ENCODE results near the gene C4BPA. TPM values are rescaled to one million over a fixed set of nuclear protein-coding genes. Genes with fewer than 3 reads are reported as not detected.

Gene C4BPA
- total RNA-seq, 1 donor from 2014 or later, result not detected

- DNase-seq (no peak), ATAC-seq (ENCODE audit: low read depth) (no peak)
- ChIA-PET CTCF (interaction anchor here (8.4 to 14.6 kb wide), 2 partner anchors 320 to 414 kb away, joined by 146 to 174 read pairs; partner anchors contain the start of gene CR1), POLR2A (no interaction called here)
- TF ChIP-seq CTCF (IDR thresholded peaks at IDR 0.05), result no peak
- peaks cover 9% of the 10 kb centered on the region for H3K4me1 Mint-ChIP-seq
- no peaks in the 10 kb centered on the region for H3K36me3 Mint-ChIP-seq (ENCODE audit: low read depth)
- intact Hi-C loops (cut with micrococcal nuclease), result loop anchor here (2.0 kb wide), 1 partner anchor 235 kb away; the partner anchor contains the start of gene CD55
- H3K9me3 Mint-ChIP-seq, result no peaks in the 10 kb centered on the region
- no peak overlapping the region for H3K4me3 Mint-ChIP-seq
- peaks cover 2% of the 10 kb centered on the region for H3K27me3 Mint-ChIP-seq
- no peak overlapping the region for H3K27ac Mint-ChIP-seq
Observed at GRCh38 chr1:207085887-207086286, 18.1 kb upstream of the C4BPA start.

GRCh38 chr1:207088161-207088560, 15.9 kb upstream of the C4BPA start:
- ATAC-seq (ENCODE audit: low read depth), result no peak
- ChIA-PET CTCF (interaction anchor here (1.8 to 3.2 kb wide), 2 partner anchors 9 to 317 kb away, joined by 7 to 12 read pairs; no protein-coding TSS in a partner anchor), POLR2A (interaction anchor here (2.1 kb wide), 1 partner anchor 408 kb away, joined by 7 read pairs; the partner anchor contains the start of gene CR1)
- no peak overlapping the region for H3K27ac Mint-ChIP-seq
- no peak for TF ChIP-seq CTCF (IDR thresholded peaks at IDR 0.05)
- DNase-seq, result no peak
- intact Hi-C loops (cut with micrococcal nuclease), result no loop called here
- H3K27me3 Mint-ChIP-seq, result peaks cover 2% of the 10 kb centered on the region
- H3K36me3 Mint-ChIP-seq (ENCODE audit: low read depth), result no peaks in the 10 kb centered on the region
- H3K4me1 Mint-ChIP-seq, result peaks cover 9% of the 10 kb centered on the region
- H3K9me3 Mint-ChIP-seq, result no peaks in the 10 kb centered on the region
- H3K4me3 Mint-ChIP-seq, result no peak overlapping the region

- peak within 1 kb of the TSS; percentile 31 for H3K27ac Mint-ChIP-seq
- CTCF ChIA-PET, result interaction anchor here (0.5 to 3.2 kb wide), 5 partner anchors 9 to 410 kb away, joined by 3 to 12 read pairs (median 4); partner anchors contain the start of gene PFKFB2
- H3K9me3 Mint-ChIP-seq, result no peaks in the 10 kb centered on the region
- no peak for DNase-seq
- H3K4me3 Mint-ChIP-seq, result peak within 1 kb of the TSS; percentile 70
- ATAC-seq (ENCODE audit: low read depth), result peak; percentile 19
- no peak for TF ChIP-seq CTCF (IDR thresholded peaks at IDR 0.05)
- H3K27me3 Mint-ChIP-seq, result peaks cover 2% of the 10 kb centered on the region
- intact Hi-C loops (cut with micrococcal nuclease), result no loop called here
- peaks cover 9% of the 10 kb centered on the region for H3K4me1 Mint-ChIP-seq
- no peaks in the 10 kb centered on the region for H3K36me3 Mint-ChIP-seq (ENCODE audit: low read depth)
- POLR2A ChIA-PET, result interaction anchor here (1.3 to 2.1 kb wide), 2 partner anchors 233 to 407 kb away, joined by 3 to 7 read pairs; partner anchors contain the start of gene CR1
Observed at GRCh38 chr1:207088701-207089626, 15.1 kb upstream of the C4BPA start, which contains the start of gene C4BPB. Gene C4BPB (plus strand): TSS chr1:207088860. CDS start chr1:207089532, 672 bp downstream.

GRCh38 chr1:207089627-207090355, 14.2 kb upstream of the C4BPA start:
- ChIA-PET POLR2A (interaction anchor here (1.3 to 2.1 kb wide), 2 partner anchors 233 to 406 kb away, joined by 3 to 7 read pairs; partner anchors contain the start of gene CR1), CTCF (interaction anchor here (0.7 to 3.2 kb wide), 4 partner anchors 10 to 410 kb away, joined by 3 to 12 read pairs (median 6); partner anchors contain the start of gene PFKFB2)
- TF ChIP-seq CTCF (IDR thresholded peaks at IDR 0.05), result no peak
- Mint-ChIP-seq H3K4me1 (peaks cover 6% of the 10 kb centered on the region), H3K27ac (peak overlapping the region; percentile 31), H3K4me3 (peak overlapping the region; percentile 70), H3K27me3 (no peaks in the 10 kb centered on the region), H3K9me3 (no peaks in the 10 kb centered on the region), H3K36me3 (ENCODE audit: low read depth) (no peaks in the 10 kb centered on the region)
- ATAC-seq (ENCODE audit: low read depth) (no peak), DNase-seq (no peak)
- intact Hi-C loops (cut with micrococcal nuclease), result no loop called here
